ENCODE data around the gene TWF2.

Gene TWF2

GRCh38 chr3:52183786-52184445 lies 55.0 kb downstream of the TWF2 start:
- DNase-seq (ENCODE audit: extremely low read depth, low read depth) = no peak
- TF ChIP-seq CTCF (IDR thresholded peaks at IDR 0.05; ENCODE audit: low read depth, low read length, missing control alignments) = no peak
- no peak overlapping the region for H3K4me3 ChIP-seq (replicated peaks; ENCODE audit: low read depth, low read length)

GRCh38 chr3:52182691-52183090 lies 56.3 kb downstream of the TWF2 start:
- no peak for DNase-seq (ENCODE audit: extremely low read depth, low read depth)
- no peak for TF ChIP-seq CTCF (IDR thresholded peaks at IDR 0.05; ENCODE audit: low read depth, low read length, missing control alignments)
- H3K4me3 ChIP-seq (replicated peaks; ENCODE audit: low read depth, low read length) = no peak overlapping the region

- TF ChIP-seq CTCF (IDR thresholded peaks at IDR 0.05; ENCODE audit: low read depth, low read length, missing control alignments) = no peak
- no peak for DNase-seq (ENCODE audit: extremely low read depth, low read depth)
- no peak overlapping the region for H3K4me3 ChIP-seq (replicated peaks; ENCODE audit: low read depth, low read length)
Measured at GRCh38 chr3:52182196-52182595, 56.8 kb downstream of the TWF2 start.

GRCh38 chr3:52181543-52181942 lies 57.4 kb downstream of the TWF2 start:
- H3K4me3 ChIP-seq (replicated peaks; ENCODE audit: low read depth, low read length) = no peak overlapping the region
- TF ChIP-seq CTCF (IDR thresholded peaks at IDR 0.05; ENCODE audit: low read depth, low read length, missing control alignments) = no peak
- DNase-seq (ENCODE audit: extremely low read depth, low read depth) = no peak

Data from HFF-Myc (cell line).